IPS-18c (cell line): ENCODE results near the gene MEGF6.

Source experiments
- H3K4me3 ChIP-seq: 2 replicates; pipeline ENCODE4 v1.7.0; 2013; ENCODE audit warnings: low read depth, mild to moderate bottlenecking, low read length, moderate library complexity; ENCODE audit not compliant: insufficient read depth
- H3K9me3 ChIP-seq: one replicate; pipeline ENCODE4 v1.6.1; 2013; ENCODE audit warnings: mild to moderate bottlenecking, low read length, moderate library complexity; ENCODE audit not compliant: control insufficient read depth, insufficient read depth

The MEGF6 gene

GRCh38 chr1:3454811-3455618 is 156.3 kb downstream of the MEGF6 start:
- Histone ChIP-seq H3K9me3 (no peaks in the 10 kb centered on the region), H3K4me3 (peak overlapping the region; percentile 62)

- peak within 1 kb of the TSS; percentile 62 for H3K4me3 ChIP-seq
- H3K9me3 ChIP-seq, result no peaks in the 10 kb centered on the region
Measured at GRCh38 chr1:3453891-3454810, 157.2 kb downstream of the MEGF6 start, which contains the start of gene ARHGEF16. TSS of gene ARHGEF16 (plus strand) at chr1:3454665. CDS start at chr1:3463085, 8,420 bp downstream.

- no peak overlapping the region for H3K4me3 ChIP-seq
- H3K9me3 ChIP-seq, result no peaks in the 10 kb centered on the region
Measured at GRCh38 chr1:3453203-3453761, 158.0 kb downstream of the MEGF6 start.

- no peaks in the 10 kb centered on the region for H3K9me3 ChIP-seq
- no peak overlapping the region for H3K4me3 ChIP-seq
Measured at GRCh38 chr1:3452866-3453175, 158.5 kb downstream of the MEGF6 start.

- H3K9me3 ChIP-seq, result no peaks in the 10 kb centered on the region
- H3K4me3 ChIP-seq, result no peak overlapping the region
Measured at GRCh38 chr1:3451994-3452865, 159.1 kb downstream of the MEGF6 start.

- H3K9me3 ChIP-seq, result no peaks in the 10 kb centered on the region
Measured at GRCh38 chr1:3450983-3451382, 160.3 kb downstream of the MEGF6 start.

GRCh38 chr1:3450202-3450863 is 161.0 kb downstream of the MEGF6 start:
- H3K4me3 ChIP-seq, result no peak overlapping the region
- H3K9me3 ChIP-seq, result no peaks in the 10 kb centered on the region

More at GRCh38 chr1:3450983-3451382, 160.3 kb downstream of the MEGF6 start:
- H3K4me3 ChIP-seq, result no peak overlapping the region

- no peaks in the 10 kb centered on the region for H3K9me3 ChIP-seq
- H3K4me3 ChIP-seq, result no peak overlapping the region
Measured at GRCh38 chr1:3444736-3445135, 166.6 kb downstream of the MEGF6 start.

- H3K9me3 ChIP-seq, result no peaks in the 10 kb centered on the region
- H3K4me3 ChIP-seq, result no peak overlapping the region
Measured at GRCh38 chr1:3444298-3444697, 167.0 kb downstream of the MEGF6 start.

GRCh38 chr1:3443807-3444206 is 167.5 kb downstream of the MEGF6 start:
- Histone ChIP-seq H3K9me3 (peaks cover under 1% of the 10 kb centered on the region), H3K4me3 (no peak overlapping the region)

- Histone ChIP-seq H3K9me3 (peaks cover 2% of the 10 kb centered on the region), H3K4me3 (no peak overlapping the region)
Measured at GRCh38 chr1:3442901-3443300, 168.4 kb downstream of the MEGF6 start.

- H3K4me3 ChIP-seq, result no peak overlapping the region
- H3K9me3 ChIP-seq, result peaks cover 2% of the 10 kb centered on the region
Measured at GRCh38 chr1:3442331-3442730, 169.0 kb downstream of the MEGF6 start.

- peaks cover 2% of the 10 kb centered on the region for H3K9me3 ChIP-seq
- H3K4me3 ChIP-seq, result no peak overlapping the region
Measured at GRCh38 chr1:3441880-3442279, 169.4 kb downstream of the MEGF6 start.

- H3K9me3 ChIP-seq, result peaks cover 2% of the 10 kb centered on the region
- H3K4me3 ChIP-seq, result no peak overlapping the region
Measured at GRCh38 chr1:3441410-3441847, 169.9 kb downstream of the MEGF6 start.

GRCh38 chr1:3440711-3441409 is 170.4 kb downstream of the MEGF6 start:
- no peak overlapping the region for H3K4me3 ChIP-seq

GRCh38 chr1:3440300-3440681 is 171.0 kb downstream of the MEGF6 start:
- H3K4me3 ChIP-seq, result no peak overlapping the region
- H3K9me3 ChIP-seq, result peaks cover 2% of the 10 kb centered on the region

More at GRCh38 chr1:3440711-3441409, 170.4 kb downstream of the MEGF6 start:
- H3K9me3 ChIP-seq, result peaks cover 2% of the 10 kb centered on the region
